Spleen (tissue), 11 donors: ENCODE measurements around the gene NOL11. TPM values are rescaled to one million over a fixed set of nuclear protein-coding genes. Genes with fewer than 3 reads are reported as not detected.

Source experiments
- DNase-seq: peaks from one replicate; pipeline ENCODE4 v3.0.0-alpha.2; 2020
- H3K27ac ChIP-seq, 8 donors: fragments of 200-600 bp; sonication (generic) in 7 of 8; 1 replicate in 4 of 8; 2 replicates in 4 of 8; pipeline versions ENCODE4 v1.5.0 to v1.8.0; 2016 to 2021; ENCODE audit warnings: inconsistent platforms in 4 of 8, mild to moderate bottlenecking in 4 of 8, moderate library complexity in 1 of 8
- H3K27me3 ChIP-seq, 7 donors: fragments of 200-600 bp; sonication (generic) in 6 of 7; replicated peaks in 1 of 7; 1 replicate in 4 of 7; 2 replicates in 3 of 7; pipeline versions ENCODE4 v1.5.0 to v1.8.0; 2016 to 2021; ENCODE audit warnings: inconsistent platforms in 3 of 7, mild to moderate bottlenecking in 1 of 7
- H3K36me3 ChIP-seq, 6 donors: fragments of 200-600 bp; sonication (generic) in 5 of 6; 1 replicate in 4 of 6; 2 replicates in 2 of 6; pipeline versions ENCODE4 v1.5.0 to v1.8.0; 2016 to 2021; ENCODE audit warnings: inconsistent platforms in 2 of 6
- H3K4me1 ChIP-seq, 6 donors: fragments of 200-600 bp; sonication (generic) in 5 of 6; 1 replicate in 3 of 6; 2 replicates in 3 of 6; pipeline versions ENCODE4 v1.5.0 to v1.8.0; 2016 to 2021; ENCODE audit warnings: inconsistent platforms in 3 of 6
- H3K4me3 ChIP-seq, 8 donors: fragments of 200-600 bp; sonication (generic) in 7 of 8; 1 replicate in 4 of 8; 2 replicates in 4 of 8; pipeline versions ENCODE4 v1.5.0 to v1.8.0; 2016 to 2021; ENCODE audit warnings: inconsistent platforms in 4 of 8, mild to moderate bottlenecking in 4 of 8, moderate library complexity in 2 of 8
- H3K9me3 ChIP-seq, 8 donors: fragments of 200-600 bp; sonication (generic) in 7 of 8; 1 replicate in 4 of 8; 2 replicates in 4 of 8; pipeline versions ENCODE4 v1.5.0 to v1.8.0; 2016 to 2021; ENCODE audit warnings: inconsistent platforms in 4 of 8
- POLR2A ChIP-seq, 3 donors: fragments of 450-650 bp; IDR thresholded peaks; one replicate each; pipeline ENCODE4 v1.5.1; 2017; ENCODE audit warnings: antibody characterized with exemption in 3 of 3, mild to moderate bottlenecking in 1 of 3
- POLR2AphosphoS5 ChIP-seq, 3 donors: sonication (generic); formaldehyde crosslinking; IDR thresholded peaks; one replicate each; pipeline ENCODE4 v1.5.1; 2017; ENCODE audit warnings: antibody characterized with exemption in 3 of 3
- WGBS, 5 donors: extraction: QIAGEN DNeasy Blood & Tissue Kit in 3 of 5; methylation state at CpG; one replicate each; pipeline versions ENCODE4 v1.1.5 to v1.1.7; 2013 to 2018; 5-methylcytosine and 5-hydroxymethylcytosine counted together
- intact Hi-C: fragments of 100-400 bp; cut with DNase I; formaldehyde crosslinking; loops from one replicate; pipeline ENCODE4 v1.15.0; 2023; ENCODE audit warnings: low total_unique reads
- polyA plus RNA-seq, 3 donors: library from polyadenylated mRNA; stranded (reverse); fragments of 200-250 nt; gene quantifications; one replicate each; pipeline ENCODE4 v1.2.1, GENCODE V29; 2013
- total RNA-seq, 7 donors: library from RNA; depleted of rRNA in 3 of 7; stranded (reverse); fragments of >200 nt in 3 of 7; fragmentation: NEBNext Ultra II Directional in 4 of 7; extraction: Animal tissue kit (Norgen Biotek cat#: 25700) in 4 of 7; gene quantifications; one replicate each; pipeline versions ENCODE4 v1.1.0 to v1.2.1, GENCODE V29; 2016 to 2021
- TF ChIP-seq, protein P1 (sequence below), 11 experiments: fragments of 200-600 bp in 7 of 11; fragments of 450-650 bp in 4 of 11; sonication (generic) in 4 of 11; IDR thresholded peaks in 8 of 11; conservative IDR thresholded peaks in 3 of 11; 1 replicate in 7 of 11; 2 replicates in 4 of 11; pipeline versions ENCODE4 v1.4.0 to v1.8.0; 2016 to 2021; ENCODE audit warnings: antibody characterized with exemption in 11 of 11, inconsistent platforms in 4 of 11, mild to moderate bottlenecking in 1 of 11
- donor health status: healthy with polysubstance abuse.
- donor health status: DM: no; HTN: no; CAD: no; lungs with moderate emphysema.
- donor health status: DM: no; HTN: no; CAD: no.
- donor health status: Bipolar disorder and iron deficiency.
- donor health status: healthy.
- donor health status: DM: no; HTN: no; CAD: no.
- donor health status: DM: yes; HTN: yes; CAD: no.

Gene NOL11
- total and polyA plus RNA-seq, 10 donors: 30.7 to 49.7 (median 42.0) TPM

DNA sequence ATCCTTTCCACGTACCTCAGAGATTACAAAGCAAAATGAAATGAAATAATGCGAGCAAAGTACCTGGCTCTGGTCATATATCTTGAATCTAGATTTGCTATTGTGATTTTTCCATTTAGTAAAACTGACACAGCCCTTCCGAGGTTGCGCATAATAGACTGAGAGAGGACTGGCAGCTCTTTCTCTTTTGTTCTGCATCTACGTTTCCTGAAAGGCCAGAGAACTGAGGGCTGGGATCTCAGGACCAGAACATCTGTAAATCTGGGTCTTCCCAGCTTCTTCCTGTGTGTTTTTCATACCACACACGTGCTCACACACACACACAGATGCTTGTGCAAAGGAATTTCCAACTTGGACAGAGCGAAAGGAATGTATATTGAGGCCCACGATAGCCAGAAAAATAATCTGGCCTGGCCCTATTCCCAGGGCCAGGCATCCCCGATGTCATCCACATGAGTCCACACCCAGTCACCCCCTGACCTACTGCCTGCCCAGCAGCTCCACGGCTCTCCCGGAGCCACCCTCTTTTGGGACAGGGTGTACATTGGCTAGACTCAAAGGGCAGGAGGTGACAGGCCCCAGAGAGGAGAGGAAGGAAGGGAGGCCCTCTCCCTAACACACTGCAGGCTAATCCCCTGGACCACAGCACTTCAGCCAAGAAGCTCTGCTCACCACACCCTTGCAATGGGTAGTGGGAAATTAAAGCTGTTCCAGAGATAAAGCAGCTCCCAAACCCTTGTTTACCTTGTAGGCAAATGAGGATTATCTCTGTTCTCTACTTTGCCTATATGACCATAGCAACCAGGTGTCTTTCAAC, 41.8 kb downstream of the NOL11 start:
- H3K4me3 ChIP-seq: no peak overlapping the region
- no peaks in the 10 kb centered on the region for H3K9me3 ChIP-seq
- H3K27ac ChIP-seq: peak overlapping the region in 5 of 8 donors; percentile 9 to 67 (median 58)
- no peaks in the 10 kb centered on the region for H3K27me3 ChIP-seq
- intact Hi-C loops: no loop called here
- H3K4me1 ChIP-seq: peaks cover 0 to 7% (median 0%) of the 10 kb centered on the region in 6 donors
- 47 to 63% (median 59%) methylated on average over 11 of the region's 11 CpGs for WGBS, 5 donors
- no peaks in the 10 kb centered on the region for H3K36me3 ChIP-seq
- peak; percentile 76 for DNase-seq
- TF ChIP-seq, protein P1, sequence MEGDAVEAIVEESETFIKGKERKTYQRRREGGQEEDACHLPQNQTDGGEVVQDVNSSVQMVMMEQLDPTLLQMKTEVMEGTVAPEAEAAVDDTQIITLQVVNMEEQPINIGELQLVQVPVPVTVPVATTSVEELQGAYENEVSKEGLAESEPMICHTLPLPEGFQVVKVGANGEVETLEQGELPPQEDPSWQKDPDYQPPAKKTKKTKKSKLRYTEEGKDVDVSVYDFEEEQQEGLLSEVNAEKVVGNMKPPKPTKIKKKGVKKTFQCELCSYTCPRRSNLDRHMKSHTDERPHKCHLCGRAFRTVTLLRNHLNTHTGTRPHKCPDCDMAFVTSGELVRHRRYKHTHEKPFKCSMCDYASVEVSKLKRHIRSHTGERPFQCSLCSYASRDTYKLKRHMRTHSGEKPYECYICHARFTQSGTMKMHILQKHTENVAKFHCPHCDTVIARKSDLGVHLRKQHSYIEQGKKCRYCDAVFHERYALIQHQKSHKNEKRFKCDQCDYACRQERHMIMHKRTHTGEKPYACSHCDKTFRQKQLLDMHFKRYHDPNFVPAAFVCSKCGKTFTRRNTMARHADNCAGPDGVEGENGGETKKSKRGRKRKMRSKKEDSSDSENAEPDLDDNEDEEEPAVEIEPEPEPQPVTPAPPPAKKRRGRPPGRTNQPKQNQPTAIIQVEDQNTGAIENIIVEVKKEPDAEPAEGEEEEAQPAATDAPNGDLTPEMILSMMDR (IDR thresholded peaks at IDR 0.05 in 8 of 11, conservative IDR thresholded peaks at IDR 0.05 in 3 of 11): no peak
- TF ChIP-seq POLR2AphosphoS5 (IDR thresholded peaks at IDR 0.05): peak in 2 of 3 donors; percentile 19 to 44

DNA sequence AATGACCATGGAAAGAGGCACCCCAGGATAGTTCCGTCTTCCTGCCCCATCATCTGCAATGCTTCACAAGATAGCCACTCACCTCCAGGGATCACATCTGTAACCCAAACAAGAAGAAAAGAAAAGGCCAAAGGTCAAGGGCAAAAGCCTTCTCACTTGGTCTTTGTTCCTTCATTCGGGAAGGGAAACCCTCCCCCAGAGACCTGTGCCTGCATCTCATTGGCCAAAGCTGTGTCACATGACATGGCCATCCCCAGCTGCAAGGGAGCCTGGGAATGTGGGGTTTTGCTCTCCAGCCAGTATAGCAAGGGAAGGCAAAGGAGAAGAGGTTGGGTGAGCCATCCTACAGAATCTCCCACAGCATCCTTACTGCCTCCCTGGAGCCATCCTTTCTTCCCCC, 47.9 kb downstream of the NOL11 start:
- Histone ChIP-seq H3K4me1 (no peaks in the 10 kb centered on the region), H3K36me3 (no peaks in the 10 kb centered on the region), H3K9me3 (no peaks in the 10 kb centered on the region), H3K27ac (no peak overlapping the region), H3K4me3 (no peak overlapping the region), H3K27me3 (no peaks in the 10 kb centered on the region)
- TF ChIP-seq POLR2A (IDR thresholded peaks at IDR 0.05) (no peak), POLR2AphosphoS5 (IDR thresholded peaks at IDR 0.05) (no peak)
- TF ChIP-seq, protein P1 (IDR thresholded peaks at IDR 0.05 in 8 of 11, conservative IDR thresholded peaks at IDR 0.05 in 3 of 11): no peak
- 88 to 94% (median 90%) methylated on average over 2 of the region's 2 CpGs for WGBS, 5 donors
- DNase-seq: no peak
- intact Hi-C loops: no loop called here

DNA sequence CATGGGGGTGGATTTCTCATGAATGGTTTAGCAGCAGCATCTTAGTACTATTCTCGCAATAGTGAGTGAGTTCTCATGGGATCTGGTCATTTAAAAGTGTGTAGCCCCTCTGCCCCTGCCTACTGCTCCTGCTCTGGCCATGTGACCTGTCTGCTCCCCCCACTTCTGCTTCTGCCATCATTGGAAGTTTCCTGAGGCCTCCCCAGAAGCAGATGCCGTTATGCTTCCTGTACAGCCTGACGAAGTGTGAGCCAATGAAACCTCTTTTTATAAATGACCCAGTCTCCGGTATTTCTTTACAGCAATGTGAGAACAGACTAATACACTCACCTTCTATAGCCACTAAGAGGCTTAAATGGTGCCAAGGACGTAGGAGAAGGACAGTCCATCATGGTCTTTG, 51.5 kb downstream of the NOL11 start:
- H3K4me3 ChIP-seq: no peak overlapping the region
- no peak for DNase-seq

DNA sequence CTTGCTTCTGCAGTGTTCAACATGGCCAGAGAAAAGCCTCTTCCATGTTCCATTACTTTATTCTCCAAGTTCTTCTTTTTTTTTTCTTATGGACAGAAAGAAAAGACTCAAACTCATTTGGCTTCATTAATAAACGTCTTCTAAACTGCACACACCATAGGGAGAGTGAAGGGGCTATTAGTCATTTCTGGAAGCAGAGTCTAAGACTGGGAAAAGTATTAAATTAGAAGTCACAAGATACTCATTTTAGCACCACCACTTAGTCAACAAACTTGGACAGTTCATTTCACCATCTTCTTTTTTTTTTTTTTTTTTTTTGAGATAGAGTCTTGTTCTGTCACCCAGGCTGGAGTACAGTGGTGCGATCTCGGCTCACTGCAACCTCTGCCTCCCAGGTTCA, 52.8 kb downstream of the NOL11 start:
- intact Hi-C loops: no loop called here
- Histone ChIP-seq H3K9me3 (no peaks in the 10 kb centered on the region), H3K4me1 (no peaks in the 10 kb centered on the region), H3K27me3 (no peaks in the 10 kb centered on the region), H3K4me3 (no peak overlapping the region), H3K36me3 (no peaks in the 10 kb centered on the region), H3K27ac (no peak overlapping the region)
- DNase-seq: no peak
- 71 to 89% (median 84%) methylated on average over 3 of the region's 3 CpGs for WGBS, 5 donors
- no peak for TF ChIP-seq POLR2A (IDR thresholded peaks at IDR 0.05)
- TF ChIP-seq POLR2AphosphoS5 (IDR thresholded peaks at IDR 0.05): no peak
- TF ChIP-seq, protein P1 (IDR thresholded peaks at IDR 0.05 in 8 of 11, conservative IDR thresholded peaks at IDR 0.05 in 3 of 11): no peak

More for the DNA sequence above, 51.5 kb downstream of the NOL11 start:
- no peaks in the 10 kb centered on the region for H3K36me3 ChIP-seq
- intact Hi-C loops: no loop called here
- no peaks in the 10 kb centered on the region for H3K4me1 ChIP-seq
- H3K9me3 ChIP-seq: no peaks in the 10 kb centered on the region
- 46 to 62% (median 53%) methylated on average over 5 of the region's 5 CpGs for WGBS, 5 donors
- no peaks in the 10 kb centered on the region for H3K27me3 ChIP-seq
- TF ChIP-seq POLR2AphosphoS5 (IDR thresholded peaks at IDR 0.05) (no peak), POLR2A (IDR thresholded peaks at IDR 0.05) (no peak)
- TF ChIP-seq, protein P1 (IDR thresholded peaks at IDR 0.05 in 8 of 11, conservative IDR thresholded peaks at IDR 0.05 in 3 of 11): no peak
- H3K27ac ChIP-seq: no peak overlapping the region
